Iris pigment epithelial cell (primary cell): ENCODE results near the gene TM9SF3.

Experiments
- DNase-seq: peaks from one replicate; pipeline ENCODE4 v3.0.0-alpha.2; 2011; ENCODE audit warnings: low read depth

Gene TM9SF3

DNA sequence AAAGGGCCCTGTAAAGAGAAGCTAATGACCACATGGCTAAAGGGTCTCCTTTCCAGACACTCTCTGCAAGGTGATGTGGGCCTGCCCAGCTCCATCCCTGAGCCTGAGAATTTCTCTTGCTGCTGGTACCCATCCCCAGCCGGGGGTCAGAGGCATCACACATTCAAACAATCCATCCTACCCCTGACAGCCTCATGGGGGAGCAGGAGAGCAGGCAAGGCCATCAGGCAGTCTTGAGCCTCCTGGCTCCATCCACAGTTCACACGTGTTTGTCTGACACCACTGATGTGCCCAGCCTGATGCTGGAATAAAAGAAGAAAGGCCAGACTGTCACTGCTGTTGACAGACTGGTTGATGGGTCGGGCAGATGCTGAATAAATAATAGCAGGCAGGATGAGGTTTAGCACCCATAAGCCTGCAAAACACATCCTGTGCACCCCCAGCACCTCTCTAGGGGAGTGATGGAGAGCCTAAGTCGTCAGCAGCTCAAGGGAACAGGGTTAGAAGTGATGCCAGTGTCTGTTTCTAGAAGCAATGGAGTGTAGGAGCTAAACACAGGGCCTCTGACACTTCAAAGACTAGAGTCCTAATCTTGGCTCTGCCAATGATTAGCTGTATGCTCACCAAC lies 116.6 kb downstream of the TM9SF3 start:
- DNase-seq: peak; percentile 57

DNA sequence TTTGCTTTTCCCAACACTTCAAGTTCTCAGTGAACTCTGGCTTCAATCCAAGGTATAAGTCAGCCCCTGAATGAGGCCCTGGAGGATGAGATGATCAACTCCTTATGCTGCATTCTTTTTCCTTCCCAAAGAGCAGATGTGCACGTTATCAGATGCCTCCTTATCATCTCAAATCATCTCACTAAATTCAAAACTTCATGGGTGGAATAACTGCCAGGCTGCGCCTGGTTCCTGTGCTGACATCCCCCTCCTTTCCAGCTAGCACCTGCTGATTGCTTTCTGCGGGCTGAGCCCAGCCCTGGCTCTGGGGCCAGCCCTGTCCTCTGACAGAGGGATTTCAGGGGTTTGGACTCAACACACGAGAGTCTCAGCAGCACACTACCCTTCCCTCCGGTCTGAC lies 118.0 kb downstream of the TM9SF3 start:
- DNase-seq: no peak
